Iris pigment epithelial cell (primary cell): Measurements from ENCODE around the gene RYR2.

Experiments used
- DNase-seq: peaks from one replicate; pipeline ENCODE4 v3.0.0-alpha.2; 2011; ENCODE audit warnings: low read depth

The RYR2 gene

GRCh38 chr1:237467320-237467719 is 425.3 kb downstream of the RYR2 start:
- no peak for DNase-seq

- DNase-seq: no peak
Observed at GRCh38 chr1:237470712-237471338, 428.8 kb downstream of the RYR2 start.

GRCh38 chr1:237471377-237471776 is 429.4 kb downstream of the RYR2 start:
- DNase-seq: no peak

- no peak for DNase-seq
Observed at GRCh38 chr1:237471956-237472355, 430.0 kb downstream of the RYR2 start.

GRCh38 chr1:237473854-237474253 is 431.9 kb downstream of the RYR2 start:
- no peak for DNase-seq

GRCh38 chr1:237478082-237478481 is 436.1 kb downstream of the RYR2 start:
- no peak for DNase-seq

- DNase-seq: no peak
Observed at GRCh38 chr1:237478842-237479241, 436.9 kb downstream of the RYR2 start.

GRCh38 chr1:237482777-237483176 is 440.8 kb downstream of the RYR2 start:
- DNase-seq: peak; percentile 2

GRCh38 chr1:237492359-237492758 is 450.4 kb downstream of the RYR2 start:
- DNase-seq: no peak

- DNase-seq: no peak
Observed at GRCh38 chr1:237500566-237500965, 458.6 kb downstream of the RYR2 start.

- DNase-seq: no peak
Observed at GRCh38 chr1:237503292-237503691, 461.3 kb downstream of the RYR2 start.

- no peak for DNase-seq
Observed at GRCh38 chr1:237507005-237507404, 465.0 kb downstream of the RYR2 start.

GRCh38 chr1:237509748-237510147 is 467.8 kb downstream of the RYR2 start:
- DNase-seq: no peak

- no peak for DNase-seq
Observed at GRCh38 chr1:237525102-237525501, 483.1 kb downstream of the RYR2 start.

- no peak for DNase-seq
Observed at GRCh38 chr1:237527761-237528160, 485.8 kb downstream of the RYR2 start.

- DNase-seq: no peak
Observed at GRCh38 chr1:237528545-237528944, 486.6 kb downstream of the RYR2 start.

GRCh38 chr1:237539055-237539454 is 497.1 kb downstream of the RYR2 start:
- DNase-seq: no peak

GRCh38 chr1:237542525-237543418 is 500.8 kb downstream of the RYR2 start:
- DNase-seq: no peak

- DNase-seq: no peak
Observed at GRCh38 chr1:237553078-237553477, 511.1 kb downstream of the RYR2 start.

- DNase-seq: no peak
Observed at GRCh38 chr1:237556911-237557310, 514.9 kb downstream of the RYR2 start.

- peak; percentile 65 for DNase-seq
Observed at GRCh38 chr1:237562242-237562823, 520.3 kb downstream of the RYR2 start.

GRCh38 chr1:237565236-237565635 is 523.3 kb downstream of the RYR2 start:
- DNase-seq: no peak

- no peak for DNase-seq
Observed at GRCh38 chr1:237566581-237566980, 524.6 kb downstream of the RYR2 start.
